ENCODE measurements around the gene MYO5C. TPM values are rescaled to one million over a fixed set of nuclear protein-coding genes. Genes with fewer than 3 reads are reported as not detected.

The MYO5C gene
- polyA plus RNA-seq, 1 donor (not counting 4 experiments of a cell fraction or from before 2014, with no cell fraction given): 0.16 TPM

- H3K4me2 ChIP-seq (ENCODE audit: control insufficient read depth, extremely low read depth, insufficient read depth, low read depth, low read length): no peak overlapping the region
- no peak overlapping the region for H3K9ac ChIP-seq (ENCODE audit: control insufficient read depth, extremely low read depth, insufficient read depth, low read length)
- H3K36me3 ChIP-seq (ENCODE audit: control insufficient read depth in 2 of 2, extremely low read depth in 1 of 2, insufficient read depth in 2 of 2, low read length in 2 of 2): no peaks in the 10 kb centered on the region
- dilution Hi-C loops (cut with MboI; ENCODE audit: extremely low pct_ligation_motif_present, low sequenced_read_pairs): no loop called here
- no peaks in the 10 kb centered on the region for H3K9me3 ChIP-seq (ENCODE audit: control insufficient read depth, low read depth, low read length)
- H3K27ac ChIP-seq (ENCODE audit: control insufficient read depth, insufficient read depth, low read length): no peak overlapping the region
- no peak overlapping the region for H3K4me3 ChIP-seq (ENCODE audit: control insufficient read depth in 2 of 3, extremely low read depth in 1 of 3, insufficient read depth in 2 of 3, low read depth in 1 of 3, low read length in 3 of 3)
- H3K9me1 ChIP-seq (ENCODE audit: control insufficient read depth, extremely low read depth, insufficient read depth, low read length): no peaks in the 10 kb centered on the region
- peaks cover 6% of the 10 kb centered on the region for H3K4me1 ChIP-seq (ENCODE audit: control insufficient read depth, extremely low read depth, insufficient read depth, low read length)
- H3K27me3 ChIP-seq (ENCODE audit: control insufficient read depth, extremely low read depth, insufficient read depth, low read length): peaks cover 3% of the 10 kb centered on the region
- no peak for DNase-seq (ENCODE audit: low read depth, low spot score)
- no peak overlapping the region for H2AFZ ChIP-seq (ENCODE audit: control insufficient read depth, low read length)
- TF ChIP-seq CTCF (optimal IDR thresholded peaks at IDR 0.05 in 1 of 3, IDR thresholded peaks at IDR 0.05 in 1 of 3, conservative IDR thresholded peaks at IDR 0.05 in 1 of 3; ENCODE audit: extremely low read depth in 1 of 3, insufficient read depth in 2 of 3, low read length in 3 of 3): no peak
- TF ChIP-seq EZH2 (IDR thresholded peaks at IDR 0.05; ENCODE audit: low read length): no peak
- no peaks in the 10 kb centered on the region for H3K79me2 ChIP-seq (ENCODE audit: control insufficient read depth, insufficient read depth, low read length)
- no peak for FAIRE-seq
- no peaks in the 10 kb centered on the region for H4K20me1 ChIP-seq (ENCODE audit: control insufficient read depth, extremely low read depth, insufficient read depth, low read length)
These were observed 33.9 kb downstream of the MYO5C start for GRCh38 chr15:52261498-52262242.

- Histone ChIP-seq H2AFZ (ENCODE audit: control insufficient read depth, low read length) (no peak overlapping the region), H3K9me1 (ENCODE audit: control insufficient read depth, extremely low read depth, insufficient read depth, low read length) (no peaks in the 10 kb centered on the region)
- dilution Hi-C loops (cut with MboI; ENCODE audit: extremely low pct_ligation_motif_present, low sequenced_read_pairs): no loop called here
These were observed 34.6 kb downstream of the MYO5C start for GRCh38 chr15:52261026-52261425.

More at GRCh38 chr15:52261026-52261425, 34.6 kb downstream of the MYO5C start:
- no peaks in the 10 kb centered on the region for H3K9me3 ChIP-seq (ENCODE audit: control insufficient read depth, low read depth, low read length)
- H3K4me3 ChIP-seq (ENCODE audit: control insufficient read depth in 2 of 3, extremely low read depth in 1 of 3, insufficient read depth in 2 of 3, low read depth in 1 of 3, low read length in 3 of 3): no peak overlapping the region
- no peak overlapping the region for H3K9ac ChIP-seq (ENCODE audit: control insufficient read depth, extremely low read depth, insufficient read depth, low read length)
- DNase-seq (ENCODE audit: low read depth, low spot score): no peak
- no peak overlapping the region for H3K27ac ChIP-seq (ENCODE audit: control insufficient read depth, insufficient read depth, low read length)
- H3K4me1 ChIP-seq (ENCODE audit: control insufficient read depth, extremely low read depth, insufficient read depth, low read length): peaks cover 6% of the 10 kb centered on the region
- FAIRE-seq: no peak
- H3K27me3 ChIP-seq (ENCODE audit: control insufficient read depth, extremely low read depth, insufficient read depth, low read length): peaks cover under 1% of the 10 kb centered on the region
- H3K36me3 ChIP-seq (ENCODE audit: control insufficient read depth in 2 of 2, extremely low read depth in 1 of 2, insufficient read depth in 2 of 2, low read length in 2 of 2): no peaks in the 10 kb centered on the region
- H3K79me2 ChIP-seq (ENCODE audit: control insufficient read depth, insufficient read depth, low read length): no peaks in the 10 kb centered on the region
- TF ChIP-seq CTCF (optimal IDR thresholded peaks at IDR 0.05 in 1 of 3, IDR thresholded peaks at IDR 0.05 in 1 of 3, conservative IDR thresholded peaks at IDR 0.05 in 1 of 3; ENCODE audit: extremely low read depth in 1 of 3, insufficient read depth in 2 of 3, low read length in 3 of 3): no peak
- no peak for TF ChIP-seq EZH2 (IDR thresholded peaks at IDR 0.05; ENCODE audit: low read length)
- no peak overlapping the region for H3K4me2 ChIP-seq (ENCODE audit: control insufficient read depth, extremely low read depth, insufficient read depth, low read depth, low read length)
- H4K20me1 ChIP-seq (ENCODE audit: control insufficient read depth, extremely low read depth, insufficient read depth, low read length): no peaks in the 10 kb centered on the region

Data from keratinocyte (primary cell).